AG04450 (cell line): Measurements from ENCODE around the gene OR52B6. TPM values are rescaled to one million over a fixed set of nuclear protein-coding genes. Genes with fewer than 3 reads are reported as not detected.
A peak's percentile ranks its signal among the peaks of the same experiment; 100 is the strongest.

Source experiments
- CTCF ChIA-PET: fragments of 300-600, 350-600 bp; formaldehyde crosslinking; extraction: SDS; loops from one replicate; lab custom pipeline; 2022; ENCODE audit warnings: antibody characterized with exemption, inconsistent platforms; lab: Charles Lee
- POLR2A ChIA-PET: fragments of 350-600 bp; formaldehyde crosslinking; extraction: SDS; loops from one replicate; lab custom pipeline; 2021; ENCODE audit warnings: antibody characterized with exemption, inconsistent platforms; lab: Yijun Ruan, JAX
- DNase-seq: peaks from one replicate; pipeline ENCODE4 v3.0.0-alpha.2; 2011; ENCODE audit warnings: low read depth, low spot score
- H3K27ac ChIP-seq: one replicate; pipeline ENCODE4 v1.5.1; 2012; ENCODE audit warnings: low read depth, low read length, control low read depth
- H3K27me3 ChIP-seq: one replicate; pipeline ENCODE4 v1.6.0; 2012; ENCODE audit warnings: low read length; ENCODE audit not compliant: control insufficient read depth, insufficient read depth
- H3K4me3 ChIP-seq: 2 replicates; pipeline ENCODE4 v1.5.1; 2011; ENCODE audit warnings: mild to moderate bottlenecking, low read depth, low read length, control low read depth
- H3K9me3 ChIP-seq: 2 replicates; pipeline ENCODE4 v1.5.1; 2012; ENCODE audit warnings: low read length; ENCODE audit not compliant: control insufficient read depth, insufficient read depth
- CTCF ChIP-seq: IDR thresholded peaks from 2 replicates; pipeline ENCODE4 v1.5.1; 2011; ENCODE audit warnings: low read depth, low read length, control low read depth, inconsistent platforms
- polyA plus RNA-seq: library from polyadenylated mRNA; depleted of rRNA; stranded (reverse); fragments of >200 nt; gene quantifications from 2 replicates; pipeline ENCODE4 v1.2.3, GENCODE V29; 2011; rRNA removed

The OR52B6 gene
- polyA plus RNA-seq, 1 experiment, result not detected

- ChIA-PET CTCF (interaction anchor here (1.7 kb wide), 1 partner anchor 59 kb away, joined by 5 read pairs; no protein-coding TSS in a partner anchor), POLR2A (no interaction called here)
- Histone ChIP-seq H3K27me3 (no peaks in the 10 kb centered on the region), H3K9me3 (no peaks in the 10 kb centered on the region), H3K4me3 (peak within 1 kb of the TSS; percentile 70), H3K27ac (no peak within 1 kb of the TSS)
- DNase-seq, result no peak
- no peak for TF ChIP-seq CTCF
These were observed 44.0 kb downstream of the OR52B6 start, which contains the start of gene TRIM34 for GRCh38 chr11:5624489-5625279. Gene TRIM34 (plus strand): TSS chr11:5625001. CDS start chr11:5632332, 7,331 bp downstream.

GRCh38 chr11:5625281-5625680 is 44.6 kb downstream of the OR52B6 start:
- ChIA-PET CTCF (interaction anchor here (1.7 kb wide), 1 partner anchor 59 kb away, joined by 5 read pairs; no protein-coding TSS in a partner anchor), POLR2A (no interaction called here)
- Histone ChIP-seq H3K9me3 (no peaks in the 10 kb centered on the region), H3K27ac (no peak overlapping the region), H3K4me3 (peak overlapping the region; percentile 70), H3K27me3 (no peaks in the 10 kb centered on the region)
- DNase-seq, result no peak
- TF ChIP-seq CTCF, result no peak

GRCh38 chr11:5626196-5626595 is 45.5 kb downstream of the OR52B6 start:
- no peak overlapping the region for H3K4me3 ChIP-seq
- no peak overlapping the region for H3K27ac ChIP-seq
- ChIA-PET CTCF (no interaction called here), POLR2A (no interaction called here)
- DNase-seq, result no peak
- TF ChIP-seq CTCF, result no peak
- H3K9me3 ChIP-seq, result no peaks in the 10 kb centered on the region
- no peaks in the 10 kb centered on the region for H3K27me3 ChIP-seq

GRCh38 chr11:5631417-5631816 is 50.7 kb downstream of the OR52B6 start:
- Histone ChIP-seq H3K27ac (no peak overlapping the region), H3K4me3 (no peak overlapping the region), H3K9me3 (no peaks in the 10 kb centered on the region), H3K27me3 (no peaks in the 10 kb centered on the region)
- TF ChIP-seq CTCF, result no peak
- ChIA-PET POLR2A (no interaction called here), CTCF (no interaction called here)
- DNase-seq, result no peak

Other genes with a start within 250 kb of the OR52B6 start
- gene OR51B5, start 237.4 kb upstream of the OR52B6 start, polyA plus RNA-seq, result 0.56 and 0.84 TPM in 2 replicates
- gene OR51B6, start 229.4 kb upstream of the OR52B6 start, polyA plus RNA-seq, result not detected in 2 replicates
- 0.06 and 0.12 TPM in 2 replicates for gene OR51M1, start 197.1 kb upstream of the OR52B6 start, polyA plus RNA-seq
- gene OR51Q1, start 158.8 kb upstream of the OR52B6 start, polyA plus RNA-seq, result not detected in 2 replicates
- not detected in 2 replicates for gene OR51I1, start 139.4 kb upstream of the OR52B6 start, polyA plus RNA-seq
- not detected in 2 replicates for gene OR51I2, start 131.6 kb upstream of the OR52B6 start, polyA plus RNA-seq
- gene OR52D1, start 92.2 kb upstream of the OR52B6 start, polyA plus RNA-seq, result not detected in 2 replicates
- not detected in 2 replicates for gene UBQLN3, start 70.9 kb upstream of the OR52B6 start, polyA plus RNA-seq
- 0.31 and 0.42 TPM in 2 replicates for gene UBQLNL, start 64.2 kb upstream of the OR52B6 start, polyA plus RNA-seq
- 0.10 TPM in 1 of 2 replicates, not detected in the other for gene OR52H1, start 32.3 kb upstream of the OR52B6 start, polyA plus RNA-seq
- gene TRIM6, start 15.8 kb downstream of the OR52B6 start, polyA plus RNA-seq, result 5.7 and 6.8 TPM in 2 replicates
- gene TRIM34, start 44.1 kb downstream of the OR52B6 start, polyA plus RNA-seq, result 12.8 and 18.3 TPM in 2 replicates
- 46.3 and 53.3 TPM in 2 replicates for gene TRIM5, start 104.2 kb downstream of the OR52B6 start, polyA plus RNA-seq
- gene TRIM22, start 108.9 kb downstream of the OR52B6 start, polyA plus RNA-seq, result 79.9 and 100 TPM in 2 replicates
- not detected in 2 replicates for gene OR56B1, start 155.6 kb downstream of the OR52B6 start, polyA plus RNA-seq
- not detected in 2 replicates for gene OR52N4, start 173.4 kb downstream of the OR52B6 start, polyA plus RNA-seq
- gene OR52N5, start 202.5 kb downstream of the OR52B6 start, polyA plus RNA-seq, result not detected in 2 replicates
- not detected in 2 replicates for gene OR52N1, start 210.4 kb downstream of the OR52B6 start, polyA plus RNA-seq
- not detected in 2 replicates for gene OR52N2, start 228.0 kb downstream of the OR52B6 start, polyA plus RNA-seq